Stimulated activated CD4-positive, alpha-beta T cell treated with anti-CD3 and anti-CD28 coated beads, Interleukin-4, amount 100 ng/mL, for 48 hours (primary cell): ENCODE measurements around the gene FOXL2NB.

Experiments
- DNase-seq, 2 donors: peaks; one replicate each; pipeline ENCODE4 v3.0.0-alpha.2; 2020; ENCODE audit warnings: low read depth in 2 of 2

The FOXL2NB gene

DNA sequence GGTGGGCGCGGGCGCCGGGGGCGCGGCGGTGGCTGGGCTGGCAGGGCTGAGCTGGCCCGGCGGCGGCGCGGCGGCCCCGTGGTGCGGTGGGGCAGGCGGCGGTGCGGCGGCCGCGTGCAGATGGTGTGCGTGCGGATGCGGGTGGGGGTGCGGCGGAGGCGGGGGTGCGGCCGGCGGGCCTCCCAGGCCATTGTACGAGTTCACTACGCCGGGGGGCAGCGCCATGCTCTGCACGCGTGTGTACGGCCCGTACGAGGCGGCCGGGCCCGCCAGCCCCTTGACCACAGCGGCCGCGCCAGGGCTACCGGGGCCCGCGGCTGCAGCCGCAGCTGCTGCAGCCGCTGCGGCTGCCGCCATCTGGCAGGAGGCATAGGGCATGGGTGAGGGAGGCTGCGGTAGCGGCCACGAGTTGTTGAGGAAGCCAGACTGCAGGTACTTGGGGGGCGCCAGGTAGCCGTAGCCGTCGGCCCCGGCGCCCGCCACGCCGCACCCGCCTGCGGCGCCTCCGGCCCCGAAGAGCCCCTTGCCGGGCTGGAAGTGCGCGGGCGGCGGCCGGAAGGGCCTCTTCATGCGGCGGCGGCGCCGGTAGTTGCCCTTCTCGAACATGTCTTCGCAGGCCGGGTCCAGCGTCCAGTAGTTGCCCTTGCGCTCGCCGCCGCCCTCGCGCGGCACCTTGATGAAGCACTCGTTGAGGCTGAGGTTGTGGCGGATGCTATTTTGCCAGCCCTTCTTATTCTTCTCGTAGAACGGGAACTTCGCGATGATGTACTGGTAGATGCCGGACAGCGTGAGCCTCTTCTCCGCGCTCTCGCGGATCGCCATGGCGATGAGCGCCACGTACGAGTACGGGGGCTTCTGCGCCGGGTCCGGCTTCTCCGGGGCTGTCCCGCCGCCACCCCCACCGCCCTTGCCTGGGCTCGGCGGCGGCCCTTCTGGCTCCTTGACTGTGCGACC lies 1.0 kb upstream of the FOXL2NB start:
- no peak for DNase-seq

DNA sequence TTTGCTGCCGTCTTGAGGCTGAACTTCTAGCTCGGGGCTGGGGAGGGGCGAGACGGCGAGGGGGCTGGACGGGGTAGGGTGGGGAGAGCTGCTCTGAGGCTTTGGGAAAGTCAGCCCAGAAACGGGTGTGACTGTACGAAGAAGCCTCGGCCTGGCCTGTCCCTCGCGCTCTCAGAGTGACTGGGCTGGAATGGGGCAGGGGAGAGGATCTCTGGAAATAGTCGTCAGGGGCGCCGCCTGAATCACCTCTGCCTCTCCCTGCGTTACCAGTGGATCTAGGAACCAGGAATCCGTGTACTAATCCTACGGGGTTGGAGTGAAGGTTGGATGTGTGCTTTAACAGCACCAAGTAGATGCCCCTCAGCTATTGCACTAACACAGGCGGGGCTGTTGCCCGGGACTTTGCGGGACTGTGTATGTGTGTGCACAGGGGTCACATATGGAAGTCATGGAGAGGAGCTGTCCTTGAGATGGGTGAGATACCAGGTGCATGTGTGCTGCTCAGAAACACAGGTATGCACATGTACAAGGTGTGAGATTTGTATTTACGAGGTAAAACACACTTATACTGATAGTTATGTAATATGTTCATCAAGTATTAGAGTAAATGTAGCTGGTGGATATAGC lies 591 bp downstream of the FOXL2NB start:
- DNase-seq, result no peak

DNA sequence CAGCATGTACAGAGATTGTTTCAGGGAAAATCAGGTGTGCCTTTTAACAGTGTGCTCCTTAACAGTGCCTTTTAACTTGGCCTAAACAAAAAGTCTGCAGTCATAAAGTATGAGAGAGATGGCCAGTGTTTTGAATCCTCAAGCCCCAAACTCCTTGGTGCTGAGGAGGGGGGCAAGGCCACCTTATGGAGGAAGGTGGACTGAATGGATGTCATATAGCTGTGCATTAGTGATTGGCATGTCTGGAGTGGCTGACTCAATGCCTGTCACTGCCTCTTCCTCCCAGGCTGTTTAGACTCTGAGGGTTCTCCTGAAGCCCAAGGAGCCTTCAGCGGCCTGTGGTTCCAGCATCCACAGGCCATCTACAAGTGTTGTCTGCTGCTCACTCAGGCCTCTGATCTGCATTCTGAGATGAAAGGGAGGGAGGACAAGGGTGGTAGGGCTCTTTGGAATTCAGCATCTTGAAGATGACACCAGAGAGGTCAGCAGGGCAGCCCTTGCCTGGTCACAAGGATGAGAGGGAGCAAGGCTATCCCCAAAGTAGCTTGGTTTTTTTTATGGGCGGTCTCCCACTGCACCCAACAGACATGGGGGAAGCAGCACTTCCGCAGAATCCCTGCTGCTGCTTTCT lies 1.5 kb downstream of the FOXL2NB start:
- no peak for DNase-seq

DNA sequence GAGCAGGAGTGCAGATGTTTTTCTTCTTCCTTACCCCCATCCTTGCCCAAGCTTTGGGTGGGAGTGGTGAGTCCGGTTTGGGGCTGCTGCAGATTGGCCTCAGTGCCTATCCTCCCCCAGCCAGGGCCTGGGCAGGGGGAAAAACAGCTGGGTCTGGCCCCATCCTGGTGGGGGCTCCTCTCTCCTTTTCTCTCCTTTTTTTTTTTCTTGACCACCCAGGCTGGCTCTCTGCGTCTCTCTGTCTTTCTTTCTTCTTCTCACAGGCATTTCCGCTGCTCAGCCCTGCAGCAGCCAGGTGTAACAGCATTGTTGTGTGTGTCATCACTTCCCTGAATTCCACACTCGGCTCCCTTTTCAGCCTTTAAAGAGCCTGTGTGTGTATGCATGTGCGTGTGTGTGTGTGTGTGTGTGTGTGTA lies 2.0 kb downstream of the FOXL2NB start:
- DNase-seq, result no peak

DNA sequence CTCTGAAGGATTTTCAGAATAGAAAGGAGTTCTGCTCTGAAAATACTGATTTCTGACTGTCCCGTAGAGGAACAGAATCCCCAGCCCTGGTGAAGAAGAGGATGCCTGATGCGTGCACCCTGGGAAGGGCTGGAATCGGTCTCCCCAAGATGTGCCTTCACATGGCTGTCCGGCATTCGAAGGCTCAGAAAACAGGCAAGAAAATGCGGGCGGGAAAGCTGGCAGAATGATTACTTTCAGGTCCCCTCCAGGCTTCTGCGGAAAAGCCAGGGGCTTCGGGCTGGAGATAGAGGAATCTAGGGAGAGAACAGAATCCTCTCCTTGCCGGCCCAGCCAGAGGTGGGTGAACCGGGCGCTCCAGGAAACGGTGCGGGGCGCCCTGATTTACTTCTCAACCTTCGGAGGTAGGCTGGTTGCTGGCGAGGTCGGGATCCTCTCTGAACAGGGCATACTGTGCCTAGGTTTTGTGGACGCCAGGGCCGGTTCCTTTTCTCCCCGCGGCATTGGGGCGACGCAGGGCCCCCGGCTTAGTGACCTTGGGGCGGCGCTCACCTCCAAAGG lies 2.5 kb downstream of the FOXL2NB start:
- no peak for DNase-seq

DNA sequence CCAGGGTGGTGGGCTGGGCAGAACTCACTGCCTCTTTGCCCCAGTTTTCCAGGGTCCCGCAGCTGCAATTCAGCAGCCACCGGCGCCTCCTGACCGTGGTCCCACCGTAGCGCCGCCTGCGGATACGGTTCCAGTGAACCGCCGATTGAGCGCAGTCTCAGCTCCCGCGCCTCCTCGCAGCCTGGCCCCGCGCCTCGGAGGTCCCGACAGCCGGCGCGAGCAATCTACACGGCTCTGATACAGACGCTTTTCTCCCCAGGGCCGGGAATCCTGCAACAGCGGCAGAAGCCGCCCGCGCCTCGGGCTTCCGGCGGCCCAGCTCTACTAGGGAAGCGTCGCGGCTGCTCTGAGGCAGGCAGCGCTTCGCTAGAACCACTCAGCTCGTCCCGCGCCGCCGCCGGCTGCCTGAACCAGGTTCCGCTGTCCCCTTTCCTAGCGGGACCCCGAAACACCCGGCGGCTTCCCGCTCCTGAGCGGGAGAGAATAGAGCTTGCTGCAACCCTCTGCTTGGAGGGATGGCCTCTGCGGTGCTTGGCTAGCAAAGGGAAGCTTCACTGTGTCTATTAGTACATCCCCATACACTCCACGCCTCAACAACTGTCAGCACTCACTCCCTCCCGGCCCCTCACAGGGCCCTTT lies 3.1 kb downstream of the FOXL2NB start:
- DNase-seq, result no peak

DNA sequence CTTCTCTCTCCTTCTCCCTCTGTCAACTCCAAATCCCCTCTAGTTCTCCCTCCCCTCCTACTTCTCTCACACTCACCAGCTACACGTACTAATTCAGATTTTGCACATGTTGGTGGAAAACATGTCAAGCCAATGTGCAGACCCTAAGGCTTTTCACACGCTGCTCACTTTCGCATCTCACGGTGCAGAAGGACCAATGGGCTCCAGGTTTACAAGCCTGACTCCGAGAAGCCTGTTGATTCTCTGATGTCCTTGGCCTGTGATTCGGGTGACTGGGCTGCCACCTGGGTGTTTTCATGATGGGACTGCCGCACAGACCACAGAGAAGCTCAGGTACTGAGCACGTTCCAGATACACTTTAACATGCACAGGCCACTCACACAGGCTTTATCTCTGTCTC lies 3.7 kb downstream of the FOXL2NB start:
- no peak for DNase-seq

DNA sequence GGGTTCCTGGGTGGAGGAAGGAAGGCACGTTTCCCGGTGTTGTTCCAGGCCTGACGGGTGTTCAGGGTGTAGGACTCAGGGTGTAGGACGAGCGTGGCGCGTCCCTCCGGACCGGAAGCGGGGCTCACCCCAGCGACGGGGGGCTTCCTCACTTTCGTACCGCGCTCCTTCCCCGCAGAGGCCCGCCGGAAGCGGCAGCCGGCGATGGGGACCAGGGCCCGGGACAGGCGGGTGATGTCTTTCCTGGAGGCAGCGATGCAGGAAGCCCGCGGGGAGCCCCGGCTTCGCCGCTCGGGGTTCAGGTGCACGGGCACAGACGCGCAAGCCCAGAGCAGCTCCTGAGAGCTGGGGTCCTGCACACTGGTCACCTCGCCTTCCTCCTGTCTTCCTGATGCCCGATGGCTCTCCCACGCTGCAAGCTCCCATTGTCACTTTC lies 13.4 kb downstream of the FOXL2NB start:
- no peak for DNase-seq

DNA sequence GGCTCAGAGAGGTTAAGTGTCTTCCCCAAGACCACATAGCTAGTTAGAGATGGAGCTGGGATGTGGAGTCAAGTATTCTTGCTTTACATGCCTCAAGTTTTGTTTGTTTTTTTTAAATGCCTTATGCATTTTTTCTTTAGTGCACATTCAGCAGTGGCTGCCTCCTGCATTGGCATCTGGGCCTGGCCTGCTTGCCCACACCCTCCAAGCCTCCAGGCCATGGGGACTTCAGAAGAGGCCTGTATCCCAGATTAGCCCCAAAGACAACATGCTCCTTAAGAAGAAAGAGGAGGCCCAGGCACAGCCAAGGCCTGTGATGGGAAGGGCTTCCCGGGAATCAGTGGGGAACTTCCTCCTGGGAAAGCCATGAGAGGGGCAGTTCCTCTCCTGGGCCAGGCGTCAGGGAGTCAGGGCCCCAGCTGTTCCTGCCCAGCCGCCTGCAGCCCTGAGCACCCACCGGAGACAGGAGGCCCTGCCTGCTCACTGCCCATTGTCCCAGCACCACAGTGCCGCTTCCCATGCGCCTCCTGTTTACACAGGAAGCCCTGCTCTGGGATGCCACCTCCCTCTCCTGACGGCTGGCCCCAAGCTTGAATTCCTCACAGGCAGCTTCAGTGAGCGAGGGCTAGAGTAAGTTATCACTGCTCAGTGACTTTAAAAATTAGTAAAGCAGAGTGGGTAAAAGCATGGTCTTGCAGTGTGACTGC lies 16.0 kb downstream of the FOXL2NB start:
- no peak for DNase-seq

DNA sequence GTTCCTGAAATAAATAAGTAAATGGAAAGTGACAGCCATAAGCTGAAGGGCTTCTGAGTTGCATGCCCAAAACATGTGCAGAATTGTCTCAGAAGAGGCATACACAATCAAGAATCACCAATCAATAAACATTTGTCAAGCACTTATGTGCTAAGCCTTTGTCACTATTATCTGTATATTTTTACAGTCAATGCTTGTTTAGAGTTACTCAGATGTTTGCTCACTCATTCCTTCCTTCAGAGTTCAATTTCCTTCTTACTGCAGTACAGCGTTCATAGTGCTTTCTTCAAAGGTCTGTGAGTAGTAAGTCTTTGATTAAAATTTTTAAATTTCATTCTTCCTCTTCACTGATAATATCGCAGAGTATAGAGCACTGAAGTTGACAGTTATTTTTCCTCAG lies 17.2 kb downstream of the FOXL2NB start:
- DNase-seq, result no peak

DNA sequence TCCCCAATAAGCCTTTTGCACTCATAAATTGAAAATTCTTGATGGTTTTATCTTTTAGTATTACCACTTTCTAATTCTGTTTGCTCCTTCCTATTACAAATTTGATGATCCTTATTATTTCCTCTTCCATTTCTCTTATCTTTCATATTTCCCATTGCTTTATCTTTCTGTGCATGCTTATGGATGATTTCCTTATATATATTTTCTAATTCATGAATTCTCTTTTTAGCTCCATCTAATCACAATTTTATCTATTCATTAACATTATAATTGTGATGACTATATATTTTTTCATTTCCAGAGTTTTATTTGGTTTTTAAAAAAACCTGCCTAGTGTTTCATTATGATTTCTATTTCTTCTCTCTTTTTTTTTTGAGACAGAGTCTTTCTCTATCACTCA lies 17.9 kb downstream of the FOXL2NB start:
- no peak for DNase-seq

DNA sequence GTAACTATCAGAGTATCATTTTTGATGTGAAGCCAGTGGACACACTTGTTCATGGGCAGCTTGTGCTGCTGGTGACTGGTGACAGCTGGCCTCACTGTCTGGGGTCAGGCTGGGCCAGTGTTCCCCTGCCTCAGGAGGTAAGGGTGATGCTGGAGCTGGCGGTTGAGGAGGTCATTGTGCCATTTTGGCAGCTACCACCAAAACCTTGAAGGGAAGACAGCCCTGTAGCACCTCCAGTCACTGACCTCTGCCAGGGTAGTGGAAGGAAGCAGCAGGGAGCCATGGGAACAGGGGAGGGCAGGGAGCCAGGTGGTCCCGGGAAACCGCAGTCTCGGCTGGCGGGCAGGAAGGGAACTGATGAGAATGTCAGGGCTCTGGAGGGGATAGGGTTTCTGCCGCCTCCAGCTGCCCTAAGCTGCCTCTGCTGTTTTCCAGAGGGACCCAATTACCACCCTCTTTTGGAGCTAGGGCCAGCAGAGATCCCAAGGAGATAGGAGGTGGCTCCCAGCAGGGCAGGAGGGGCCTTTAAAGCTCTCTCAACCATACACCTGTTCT lies 24.8 kb downstream of the FOXL2NB start:
- DNase-seq, result no peak

DNA sequence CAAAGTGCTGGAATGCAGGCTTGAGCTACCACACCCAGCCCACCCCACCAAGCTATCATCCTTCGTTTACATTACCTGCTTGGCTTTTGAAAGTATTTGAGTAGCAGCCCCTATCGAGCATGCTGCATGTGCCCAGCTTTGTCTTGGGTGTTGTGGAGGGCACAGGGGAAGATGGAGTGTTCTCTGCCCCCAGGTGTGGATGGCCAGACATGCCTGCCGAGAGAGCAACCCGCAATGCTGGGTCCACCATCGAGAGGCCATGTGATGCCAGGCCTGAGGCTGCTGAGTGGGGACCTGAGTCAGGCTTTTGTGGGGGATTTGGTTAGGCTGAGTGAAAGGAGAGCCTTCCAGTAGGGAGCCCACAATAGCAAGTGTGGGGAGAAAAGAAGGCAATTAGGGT lies 25.9 kb downstream of the FOXL2NB start:
- DNase-seq, result no peak

DNA sequence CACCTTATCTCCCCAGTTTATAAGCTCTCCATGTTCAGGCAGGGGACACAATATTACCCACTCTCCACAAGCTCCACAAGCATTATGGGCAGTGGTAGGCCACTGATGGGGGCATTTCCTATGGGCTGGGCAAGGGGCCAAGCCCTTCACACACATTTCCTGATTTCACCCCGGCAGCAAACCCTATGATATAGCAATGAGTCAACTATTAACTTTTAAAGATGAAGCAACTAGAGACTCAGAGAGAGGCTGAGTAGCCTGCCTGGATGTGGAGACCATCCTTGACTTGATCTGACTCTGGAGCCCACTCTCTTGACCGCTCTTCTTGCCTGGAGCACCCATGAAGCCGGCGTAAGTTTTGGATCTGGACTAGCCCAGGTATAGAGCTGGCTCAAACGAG lies 27.4 kb downstream of the FOXL2NB start:
- no peak for DNase-seq

DNA sequence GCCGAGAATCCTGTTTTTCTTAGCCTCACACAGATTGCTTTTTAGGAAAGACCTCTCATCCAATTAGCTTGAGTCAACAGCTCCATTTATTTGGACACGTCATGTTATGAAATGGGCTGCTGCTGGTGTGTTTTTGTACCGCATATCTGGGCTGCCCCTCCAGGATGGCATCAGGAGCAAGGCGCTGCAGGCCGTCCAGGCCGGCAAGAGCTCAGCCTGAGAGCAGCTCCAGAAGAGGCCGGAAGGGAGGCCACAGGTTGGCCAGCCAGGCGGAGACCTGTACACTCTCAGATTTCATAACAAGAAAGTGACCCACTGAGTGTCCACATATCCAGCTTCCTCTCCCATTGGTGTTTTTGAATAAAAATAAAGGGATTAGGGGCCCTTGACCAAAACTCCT lies 28.3 kb downstream of the FOXL2NB start:
- no peak for DNase-seq

DNA sequence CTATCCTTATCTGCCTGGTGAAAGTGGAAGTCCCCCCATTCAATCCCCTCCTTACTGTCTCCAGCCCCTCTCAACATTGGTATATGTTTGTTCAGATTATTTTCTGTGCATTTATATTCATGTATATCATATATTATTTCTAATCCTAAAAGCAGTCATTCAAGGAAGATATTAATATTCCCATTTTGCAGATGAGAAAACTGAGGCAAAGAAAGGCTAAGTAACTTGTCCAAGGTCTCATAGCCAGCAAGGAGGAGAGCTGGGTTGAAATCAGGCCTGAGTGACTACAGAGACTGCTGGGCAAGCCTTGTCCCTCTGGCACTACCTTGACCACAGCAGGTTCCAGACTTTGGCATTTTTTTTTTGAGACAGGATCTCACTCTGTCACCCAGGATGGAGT lies 29.0 kb downstream of the FOXL2NB start:
- DNase-seq, result no peak

DNA sequence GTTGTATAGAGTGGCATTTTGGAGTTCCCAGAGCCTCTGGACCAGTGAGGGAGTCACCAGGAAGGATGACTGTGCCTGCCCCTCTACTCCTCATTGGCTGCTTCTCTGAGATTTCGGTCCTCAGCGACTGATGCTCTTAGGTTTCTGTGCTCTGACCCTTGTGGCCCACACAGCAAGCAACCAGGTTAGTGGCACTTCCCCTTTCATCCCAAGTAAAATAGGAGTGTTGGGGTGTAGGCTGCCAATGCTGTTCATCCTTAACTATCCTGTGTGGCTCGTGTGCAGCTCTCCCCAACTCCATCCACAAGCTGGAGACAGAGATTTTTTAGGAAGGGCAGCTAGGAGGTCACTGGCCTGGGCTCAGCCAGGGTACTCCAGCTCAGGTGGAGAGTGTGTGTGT lies 37.8 kb downstream of the FOXL2NB start:
- no peak for DNase-seq

DNA sequence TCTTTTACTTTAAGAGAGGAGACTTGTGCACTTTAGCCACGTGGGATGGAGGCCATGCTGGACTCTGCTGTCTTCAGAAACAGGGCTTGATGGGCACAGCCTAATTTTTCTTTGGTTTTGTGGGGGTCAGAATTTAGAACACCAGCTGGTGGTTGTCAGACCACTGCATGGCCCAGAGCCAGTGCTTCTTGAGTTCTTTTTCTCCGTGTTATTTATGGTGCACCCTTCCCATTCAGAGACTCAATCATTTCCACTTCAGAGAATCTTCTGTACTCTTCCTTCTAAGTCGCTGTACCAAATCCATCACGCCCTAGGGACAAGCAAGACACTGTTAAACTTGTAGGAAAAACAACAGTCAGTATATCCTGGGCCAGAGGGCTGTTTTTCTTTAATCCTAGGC lies 38.9 kb downstream of the FOXL2NB start:
- no peak for DNase-seq

DNA sequence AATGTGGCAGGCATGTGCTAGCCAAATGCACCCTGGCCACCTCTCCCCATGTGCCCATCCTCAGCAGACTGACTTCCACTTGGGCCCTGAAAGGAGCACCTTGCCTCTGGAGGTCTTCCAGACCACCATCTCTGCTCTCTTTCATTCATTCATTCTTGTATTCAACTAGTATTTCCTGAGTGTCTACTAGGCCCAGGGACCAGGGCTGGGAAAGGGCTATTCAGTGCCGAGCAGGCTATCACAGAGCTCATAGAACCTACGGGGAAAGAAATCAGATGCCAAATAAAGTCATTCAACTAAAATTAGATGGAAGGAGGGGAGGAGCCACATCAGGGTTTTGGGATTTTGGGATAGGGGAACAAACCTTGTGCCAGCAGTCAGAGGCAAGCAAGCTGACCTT lies 40.2 kb downstream of the FOXL2NB start:
- DNase-seq, result no peak

DNA sequence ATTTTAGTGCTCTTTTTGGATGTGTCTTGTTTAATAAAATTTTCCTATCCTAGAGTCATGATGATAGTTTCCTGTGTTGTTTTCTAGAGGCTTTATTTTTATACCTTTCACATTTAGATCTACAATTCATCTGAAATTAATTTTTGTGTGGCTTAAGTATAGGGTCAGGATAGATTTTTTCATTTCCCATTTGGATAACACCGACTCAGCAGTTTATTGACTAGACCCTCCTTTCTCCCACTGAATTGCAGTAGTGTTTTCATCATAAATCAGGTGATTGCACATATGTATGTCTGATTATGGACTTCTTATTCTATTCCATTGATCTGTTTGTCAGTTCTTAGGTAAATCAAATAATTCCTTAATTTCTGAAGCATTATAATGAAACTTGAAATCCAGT lies 48.7 kb downstream of the FOXL2NB start:
- no peak for DNase-seq
